ENCODE results near the gene SHISA6.

SHISA6 gene

GRCh38 chr17:11264183-11264871 is 23.3 kb downstream of the SHISA6 start:
- TF ChIP-seq ZC3H10 (CRISPR knock-in tag; IDR thresholded peaks at IDR 0.05): no peak
- no peak for TF ChIP-seq ZFP3 (CRISPR knock-in tag; IDR thresholded peaks at IDR 0.05)
- TF ChIP-seq, protein P1, sequence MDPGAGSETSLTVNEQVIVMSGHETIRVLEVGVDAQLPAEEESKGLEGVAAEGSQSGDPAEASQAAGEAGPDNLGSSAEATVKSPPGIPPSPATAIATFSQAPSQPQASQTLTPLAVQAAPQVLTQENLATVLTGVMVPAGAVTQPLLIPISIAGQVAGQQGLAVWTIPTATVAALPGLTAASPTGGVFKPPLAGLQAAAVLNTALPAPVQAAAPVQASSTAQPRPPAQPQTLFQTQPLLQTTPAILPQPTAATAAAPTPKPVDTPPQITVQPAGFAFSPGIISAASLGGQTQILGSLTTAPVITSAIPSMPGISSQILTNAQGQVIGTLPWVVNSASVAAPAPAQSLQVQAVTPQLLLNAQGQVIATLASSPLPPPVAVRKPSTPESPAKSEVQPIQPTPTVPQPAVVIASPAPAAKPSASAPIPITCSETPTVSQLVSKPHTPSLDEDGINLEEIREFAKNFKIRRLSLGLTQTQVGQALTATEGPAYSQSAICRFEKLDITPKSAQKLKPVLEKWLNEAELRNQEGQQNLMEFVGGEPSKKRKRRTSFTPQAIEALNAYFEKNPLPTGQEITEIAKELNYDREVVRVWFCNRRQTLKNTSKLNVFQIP (CRISPR knock-in tag; IDR thresholded peaks at IDR 0.05; ENCODE audit: borderline replicate concordance, low read depth): no peak
- no peak for TF ChIP-seq ZFP30 (CRISPR knock-in tag; IDR thresholded peaks at IDR 0.05)
- no peak for TF ChIP-seq ZNF8 (CRISPR knock-in tag; IDR thresholded peaks at IDR 0.05)
- no peak for TF ChIP-seq BACH2 (CRISPR knock-in tag; IDR thresholded peaks at IDR 0.05; ENCODE audit: borderline replicate concordance)
- TF ChIP-seq ZNF565 (CRISPR knock-in tag; conservative IDR thresholded peaks at IDR 0.05; ENCODE audit: low read depth): no peak
- TF ChIP-seq PATZ1 (CRISPR knock-in tag; IDR thresholded peaks at IDR 0.05; ENCODE audit: borderline replicate concordance): no peak
- TF ChIP-seq ISL1 (CRISPR knock-in tag; IDR thresholded peaks at IDR 0.05): no peak
- no peak for TF ChIP-seq PPARA (CRISPR knock-in tag; IDR thresholded peaks at IDR 0.05; ENCODE audit: borderline replicate concordance)
- TF ChIP-seq SNAI2 (CRISPR knock-in tag; IDR thresholded peaks at IDR 0.05): no peak
- no peak for TF ChIP-seq CSDC2 (CRISPR knock-in tag; IDR thresholded peaks at IDR 0.05)
- no peak for TF ChIP-seq OSR1 (CRISPR knock-in tag; IDR thresholded peaks at IDR 0.05)
- no peak for TF ChIP-seq TOX (CRISPR knock-in tag; IDR thresholded peaks at IDR 0.05; ENCODE audit: borderline replicate concordance)
- TF ChIP-seq, protein P2, sequence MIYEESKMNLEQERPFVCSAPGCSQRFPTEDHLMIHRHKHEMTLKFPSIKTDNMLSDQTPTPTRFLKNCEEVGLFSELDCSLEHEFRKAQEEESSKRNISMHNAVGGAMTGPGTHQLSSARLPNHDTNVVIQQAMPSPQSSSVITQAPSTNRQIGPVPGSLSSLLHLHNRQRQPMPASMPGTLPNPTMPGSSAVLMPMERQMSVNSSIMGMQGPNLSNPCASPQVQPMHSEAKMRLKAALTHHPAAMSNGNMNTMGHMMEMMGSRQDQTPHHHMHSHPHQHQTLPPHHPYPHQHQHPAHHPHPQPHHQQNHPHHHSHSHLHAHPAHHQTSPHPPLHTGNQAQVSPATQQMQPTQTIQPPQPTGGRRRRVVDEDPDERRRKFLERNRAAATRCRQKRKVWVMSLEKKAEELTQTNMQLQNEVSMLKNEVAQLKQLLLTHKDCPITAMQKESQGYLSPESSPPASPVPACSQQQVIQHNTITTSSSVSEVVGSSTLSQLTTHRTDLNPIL (CRISPR knock-in tag; IDR thresholded peaks at IDR 0.05; ENCODE audit: low read depth): no peak
- no peak for TF ChIP-seq TCF4 (CRISPR knock-in tag; IDR thresholded peaks at IDR 0.05; ENCODE audit: borderline replicate concordance)
- TF ChIP-seq, protein P3, sequence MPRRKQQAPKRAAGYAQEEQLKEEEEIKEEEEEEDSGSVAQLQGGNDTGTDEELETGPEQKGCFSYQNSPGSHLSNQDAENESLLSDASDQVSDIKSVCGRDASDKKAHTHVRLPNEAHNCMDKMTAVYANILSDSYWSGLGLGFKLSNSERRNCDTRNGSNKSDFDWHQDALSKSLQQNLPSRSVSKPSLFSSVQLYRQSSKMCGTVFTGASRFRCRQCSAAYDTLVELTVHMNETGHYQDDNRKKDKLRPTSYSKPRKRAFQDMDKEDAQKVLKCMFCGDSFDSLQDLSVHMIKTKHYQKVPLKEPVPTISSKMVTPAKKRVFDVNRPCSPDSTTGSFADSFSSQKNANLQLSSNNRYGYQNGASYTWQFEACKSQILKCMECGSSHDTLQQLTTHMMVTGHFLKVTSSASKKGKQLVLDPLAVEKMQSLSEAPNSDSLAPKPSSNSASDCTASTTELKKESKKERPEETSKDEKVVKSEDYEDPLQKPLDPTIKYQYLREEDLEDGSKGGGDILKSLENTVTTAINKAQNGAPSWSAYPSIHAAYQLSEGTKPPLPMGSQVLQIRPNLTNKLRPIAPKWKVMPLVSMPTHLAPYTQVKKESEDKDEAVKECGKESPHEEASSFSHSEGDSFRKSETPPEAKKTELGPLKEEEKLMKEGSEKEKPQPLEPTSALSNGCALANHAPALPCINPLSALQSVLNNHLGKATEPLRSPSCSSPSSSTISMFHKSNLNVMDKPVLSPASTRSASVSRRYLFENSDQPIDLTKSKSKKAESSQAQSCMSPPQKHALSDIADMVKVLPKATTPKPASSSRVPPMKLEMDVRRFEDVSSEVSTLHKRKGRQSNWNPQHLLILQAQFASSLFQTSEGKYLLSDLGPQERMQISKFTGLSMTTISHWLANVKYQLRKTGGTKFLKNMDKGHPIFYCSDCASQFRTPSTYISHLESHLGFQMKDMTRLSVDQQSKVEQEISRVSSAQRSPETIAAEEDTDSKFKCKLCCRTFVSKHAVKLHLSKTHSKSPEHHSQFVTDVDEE (CRISPR knock-in tag; IDR thresholded peaks at IDR 0.05): no peak
- no peak for TF ChIP-seq ZNF70 (CRISPR knock-in tag; IDR thresholded peaks at IDR 0.05)
- TF ChIP-seq, protein P4, sequence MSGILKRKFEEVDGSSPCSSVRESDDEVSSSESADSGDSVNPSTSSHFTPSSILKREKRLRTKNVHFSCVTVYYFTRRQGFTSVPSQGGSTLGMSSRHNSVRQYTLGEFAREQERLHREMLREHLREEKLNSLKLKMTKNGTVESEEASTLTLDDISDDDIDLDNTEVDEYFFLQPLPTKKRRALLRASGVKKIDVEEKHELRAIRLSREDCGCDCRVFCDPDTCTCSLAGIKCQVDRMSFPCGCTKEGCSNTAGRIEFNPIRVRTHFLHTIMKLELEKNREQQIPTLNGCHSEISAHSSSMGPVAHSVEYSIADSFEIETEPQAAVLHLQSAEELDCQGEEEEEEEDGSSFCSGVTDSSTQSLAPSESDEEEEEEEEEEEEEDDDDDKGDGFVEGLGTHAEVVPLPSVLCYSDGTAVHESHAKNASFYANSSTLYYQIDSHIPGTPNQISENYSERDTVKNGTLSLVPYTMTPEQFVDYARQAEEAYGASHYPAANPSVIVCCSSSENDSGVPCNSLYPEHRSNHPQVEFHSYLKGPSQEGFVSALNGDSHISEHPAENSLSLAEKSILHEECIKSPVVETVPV (CRISPR knock-in tag; IDR thresholded peaks at IDR 0.05): no peak
- no peak for TF ChIP-seq ESRRG (CRISPR knock-in tag; IDR thresholded peaks at IDR 0.05)
- ATAC-seq: no peak

DNA sequence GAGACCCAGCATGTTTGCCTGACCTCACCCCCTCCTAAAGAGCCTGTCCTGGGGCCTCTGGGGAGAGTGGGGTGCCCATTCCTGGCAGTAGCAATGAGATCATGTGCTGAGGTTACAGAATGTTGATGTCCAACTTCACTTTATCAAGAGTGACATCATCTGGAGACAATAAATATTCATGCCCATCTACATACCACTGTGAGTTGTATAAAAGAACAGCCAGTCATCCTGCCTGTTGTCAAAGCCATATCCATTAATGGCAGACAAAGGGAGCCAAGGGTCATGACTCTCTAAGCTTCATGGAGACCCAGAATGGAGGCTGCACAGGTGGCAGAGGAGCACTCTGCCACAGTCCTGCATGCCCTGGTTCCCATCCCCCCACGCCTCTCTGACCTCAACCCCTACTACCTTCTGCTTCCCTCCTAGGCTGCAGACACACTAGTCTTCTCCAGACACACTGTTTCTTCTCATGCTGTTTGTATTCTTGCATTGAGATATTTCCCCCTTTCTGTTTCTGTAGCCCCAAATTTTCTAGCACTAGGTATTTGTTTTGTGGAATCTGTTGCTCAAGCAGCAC is 27.1 kb downstream of the SHISA6 start:
- no peak for ATAC-seq
- TF ChIP-seq ZNF8 (CRISPR knock-in tag; IDR thresholded peaks at IDR 0.05) (no peak), SNAI2 (CRISPR knock-in tag; IDR thresholded peaks at IDR 0.05) (no peak), ZFP30 (CRISPR knock-in tag; IDR thresholded peaks at IDR 0.05) (no peak), GLIS3 (CRISPR knock-in tag; IDR thresholded peaks at IDR 0.05) (no peak), PATZ1 (CRISPR knock-in tag; IDR thresholded peaks at IDR 0.05; ENCODE audit: borderline replicate concordance) (no peak), TOX (CRISPR knock-in tag; IDR thresholded peaks at IDR 0.05; ENCODE audit: borderline replicate concordance) (no peak), CSDC2 (CRISPR knock-in tag; IDR thresholded peaks at IDR 0.05) (no peak), ARNTL (CRISPR knock-in tag; IDR thresholded peaks at IDR 0.05; ENCODE audit: borderline replicate concordance, low read depth) (no peak), ZNF70 (CRISPR knock-in tag; IDR thresholded peaks at IDR 0.05) (no peak), ZFP3 (CRISPR knock-in tag; IDR thresholded peaks at IDR 0.05) (no peak), ZNF565 (CRISPR knock-in tag; conservative IDR thresholded peaks at IDR 0.05; ENCODE audit: low read depth) (no peak)
- TF ChIP-seq, protein P3 (CRISPR knock-in tag; IDR thresholded peaks at IDR 0.05): no peak
- TF ChIP-seq, protein P2 (CRISPR knock-in tag; IDR thresholded peaks at IDR 0.05; ENCODE audit: low read depth): no peak

Measured in SK-N-SH treated with all-trans-retinoic acid at 6 μM for 48 hours (cell line).